Measurements from ENCODE around the gene CHL1.

Gene CHL1

DNA sequence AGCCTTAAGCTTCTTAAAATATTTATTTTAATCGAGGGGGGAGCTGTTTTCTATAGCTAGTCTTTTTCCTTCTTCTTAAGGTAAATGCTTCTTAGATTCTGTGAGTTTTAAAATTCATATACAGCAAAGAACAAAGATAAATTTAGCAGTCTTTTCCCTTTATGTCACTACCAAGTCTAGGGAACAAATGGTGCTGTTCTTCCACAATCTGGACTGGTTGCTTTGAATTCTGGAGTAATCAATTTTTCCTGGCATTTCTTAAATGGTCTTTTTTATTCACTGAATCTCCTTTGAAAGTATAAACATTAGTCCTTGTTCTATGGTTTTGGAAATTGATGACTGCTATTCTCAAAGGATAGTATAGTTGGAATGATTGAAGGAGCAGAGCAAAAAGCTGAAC, 82.8 kb downstream of the CHL1 start:
- no peak for DNase-seq (ENCODE audit: low read depth in 1 of 2, low spot score in 1 of 2)

DNA sequence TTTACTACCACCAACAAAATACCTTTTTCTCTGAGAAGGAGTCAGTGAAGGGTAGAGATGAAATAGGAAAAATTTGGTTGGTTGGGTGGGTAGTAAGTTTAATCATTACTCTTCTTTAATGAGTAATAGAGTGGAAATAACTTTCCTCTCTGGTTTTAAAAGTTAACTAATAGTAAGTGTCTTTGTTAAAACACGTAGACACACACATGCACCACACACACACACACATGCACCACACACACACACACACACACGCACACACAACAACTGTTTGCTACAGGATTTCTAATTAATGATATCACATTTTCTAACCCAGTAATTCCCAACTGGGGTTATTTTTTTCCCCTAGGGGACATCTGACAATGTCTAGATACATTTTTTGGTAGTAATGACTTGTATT, 84.1 kb downstream of the CHL1 start:
- DNase-seq (ENCODE audit: low read depth in 1 of 2, low spot score in 1 of 2), result no peak

DNA sequence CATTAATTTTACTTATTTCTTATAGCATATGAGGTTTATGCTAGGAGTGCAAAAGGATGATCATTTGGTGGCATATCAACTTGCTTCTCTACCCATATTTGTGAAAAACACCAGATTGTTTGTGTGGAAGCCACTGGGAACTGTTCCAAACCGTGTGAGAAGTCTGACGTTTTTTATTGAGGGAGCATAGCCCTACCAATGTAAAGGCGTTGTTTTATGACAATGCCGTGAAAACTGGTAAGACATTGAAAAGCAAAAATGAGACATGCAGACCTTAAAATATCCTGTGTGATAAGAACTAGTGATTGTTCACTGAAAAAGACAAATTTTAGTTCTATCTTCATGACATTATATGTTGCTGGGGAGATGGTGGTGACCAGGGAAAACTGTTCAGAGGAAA, 87.8 kb downstream of the CHL1 start:
- DNase-seq (ENCODE audit: low read depth in 1 of 2, low spot score in 1 of 2), result no peak

DNA sequence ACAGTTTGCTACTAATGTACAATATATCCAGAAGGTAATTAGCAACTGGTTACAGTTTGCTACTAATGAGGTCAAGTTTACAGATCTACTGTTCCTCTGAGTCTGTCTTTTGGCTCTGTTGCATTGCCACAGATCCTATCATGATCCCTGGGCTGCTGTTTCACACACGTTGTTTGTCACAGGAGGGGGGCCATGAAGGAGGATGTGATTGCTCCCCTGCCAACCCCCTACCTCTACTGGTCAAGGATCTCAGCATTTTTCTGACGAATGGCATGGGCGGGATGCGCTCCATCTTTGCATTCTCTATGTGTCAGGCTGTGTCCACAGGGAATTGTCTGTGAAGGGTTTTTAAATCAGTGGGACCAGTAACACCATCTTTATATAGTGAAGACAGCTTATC, 91.9 kb downstream of the CHL1 start:
- no peak for DNase-seq (ENCODE audit: low read depth in 1 of 2, low spot score in 1 of 2)

DNA sequence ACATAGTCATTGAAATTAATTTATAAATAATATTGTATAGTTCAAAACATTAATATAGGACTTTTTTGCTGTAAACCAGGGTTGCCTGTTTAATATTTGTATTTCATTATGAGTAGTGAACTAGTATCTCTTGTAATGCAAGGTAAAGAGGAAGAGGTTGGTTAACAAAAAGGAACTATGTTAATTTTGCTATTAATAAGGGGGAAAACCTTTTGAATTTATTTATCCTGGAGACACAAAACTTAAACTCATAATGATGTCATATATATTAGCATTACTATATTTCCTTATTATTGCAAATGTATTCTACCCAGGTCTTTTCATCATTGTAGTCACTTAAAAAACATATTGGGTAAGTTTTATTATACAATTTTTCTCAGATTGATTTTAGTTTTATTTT, 94.5 kb downstream of the CHL1 start:
- DNase-seq (ENCODE audit: low read depth in 1 of 2, low spot score in 1 of 2), result no peak

DNA sequence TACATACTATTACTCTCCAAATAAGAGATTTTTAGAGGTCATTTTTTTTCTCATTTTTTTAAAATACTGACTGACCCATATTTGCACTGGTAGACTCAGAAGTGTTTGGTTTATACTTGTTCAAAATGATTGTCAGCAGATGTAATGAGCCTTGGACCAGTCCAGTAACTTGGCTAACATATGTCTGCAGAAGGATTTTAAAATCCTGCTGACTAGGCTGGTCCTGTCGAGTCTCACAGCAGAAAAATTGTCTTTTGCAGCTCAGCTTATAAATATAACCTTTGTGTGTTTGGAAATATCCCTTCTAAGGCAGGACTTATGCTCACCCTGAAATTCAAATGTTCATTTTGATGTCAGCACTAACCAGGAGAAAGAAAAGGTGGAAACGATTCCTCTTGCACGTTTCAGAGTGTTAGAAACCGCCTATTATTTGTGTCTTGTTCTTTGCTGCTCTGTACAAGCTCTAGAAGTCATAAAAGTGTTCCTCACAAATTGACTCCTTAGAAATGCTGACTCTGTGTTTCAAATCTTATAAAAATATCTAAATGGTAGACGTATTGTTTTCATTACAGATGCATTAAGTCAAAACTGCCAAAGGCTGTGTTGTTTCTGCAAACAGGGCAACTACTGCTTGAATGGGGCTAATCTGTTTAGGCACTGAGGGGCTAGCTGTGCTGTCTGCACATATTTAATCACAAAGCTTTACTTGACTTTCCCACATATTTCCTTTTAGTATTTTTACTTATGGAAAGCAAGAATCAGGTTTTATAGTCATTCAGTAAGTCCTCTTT, 95.3 kb downstream of the CHL1 start:
- DNase-seq (ENCODE audit: low read depth in 1 of 2, low spot score in 1 of 2), result no peak

DNA sequence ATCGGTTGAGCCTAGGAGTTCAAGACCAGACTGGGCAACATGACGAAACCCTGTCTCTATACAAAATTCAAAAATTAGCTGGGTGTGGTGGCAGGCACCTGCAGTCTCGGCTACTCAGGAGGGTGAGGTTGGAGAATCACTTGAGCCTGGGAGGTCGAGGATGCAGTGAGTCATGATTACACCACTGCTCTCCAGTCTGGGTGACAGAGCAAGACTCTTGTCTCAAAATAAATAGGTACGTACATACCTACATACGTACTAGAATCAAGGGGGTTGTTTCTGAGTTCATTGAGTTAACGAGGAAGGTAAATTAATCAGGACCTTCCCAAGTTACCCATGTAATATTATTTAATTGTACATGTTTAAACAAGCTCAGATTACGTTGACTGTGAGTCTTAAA, 97.5 kb downstream of the CHL1 start:
- no peak for DNase-seq (ENCODE audit: low read depth in 1 of 2, low spot score in 1 of 2)

DNA sequence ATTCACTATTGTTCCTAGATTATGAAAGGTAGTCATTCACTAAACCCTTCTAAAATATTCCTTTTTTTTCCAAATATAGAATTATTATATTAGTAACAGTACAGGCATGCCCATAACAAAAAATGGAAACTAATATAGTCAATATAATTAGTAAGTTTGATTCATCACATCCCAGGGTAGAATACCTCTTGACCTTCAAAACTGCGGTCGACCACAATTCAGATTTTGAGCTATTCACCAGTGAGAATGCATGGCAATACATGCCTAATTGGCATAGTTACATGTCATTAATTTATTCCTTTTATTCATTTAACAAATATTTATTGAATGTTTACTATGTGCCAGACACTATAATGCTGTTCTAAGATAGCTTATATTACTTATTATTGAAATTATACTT, 98.0 kb downstream of the CHL1 start:
- DNase-seq (ENCODE audit: low read depth in 1 of 2, low spot score in 1 of 2), result no peak

DNA sequence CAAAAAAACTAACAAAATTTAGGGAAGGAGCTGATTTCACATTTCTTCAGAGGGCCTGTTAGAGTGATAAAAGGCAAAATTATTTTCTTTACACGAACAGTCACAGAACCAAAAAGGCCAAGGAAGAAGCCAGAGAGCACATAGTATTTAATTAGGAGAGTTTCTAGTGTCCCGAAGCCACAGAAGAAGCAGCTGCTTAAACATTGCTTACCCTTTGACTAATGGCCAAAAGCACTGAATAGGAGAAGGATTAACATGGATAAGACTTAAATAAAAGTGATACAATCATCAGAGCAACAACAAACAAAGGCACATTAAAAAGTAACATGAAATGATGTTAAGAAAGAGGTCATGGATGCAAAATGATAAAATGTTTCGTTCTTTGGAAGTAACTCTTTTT, 98.6 kb downstream of the CHL1 start:
- DNase-seq (ENCODE audit: low read depth in 1 of 2, low spot score in 1 of 2), result no peak

DNA sequence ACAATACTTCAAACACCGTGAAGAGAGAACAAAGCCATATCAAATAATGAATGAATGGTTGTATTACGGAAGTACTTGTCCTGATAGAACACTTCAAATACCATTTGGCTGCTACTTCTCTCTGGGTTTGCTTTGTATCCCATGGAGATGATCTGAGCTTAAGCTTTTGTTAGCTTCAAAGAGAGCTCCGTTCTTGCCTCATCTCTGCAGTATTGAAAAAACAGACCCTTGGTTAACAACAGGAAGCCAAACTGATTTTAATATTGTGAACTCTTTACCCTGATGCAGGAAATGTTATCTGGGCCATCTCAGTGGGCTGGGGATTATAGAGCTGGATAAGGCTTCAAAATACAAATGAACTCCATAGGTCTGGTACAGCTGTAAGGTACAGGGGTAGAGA, 101.0 kb downstream of the CHL1 start:
- no peak for DNase-seq (ENCODE audit: low read depth in 1 of 2, low spot score in 1 of 2)

DNA sequence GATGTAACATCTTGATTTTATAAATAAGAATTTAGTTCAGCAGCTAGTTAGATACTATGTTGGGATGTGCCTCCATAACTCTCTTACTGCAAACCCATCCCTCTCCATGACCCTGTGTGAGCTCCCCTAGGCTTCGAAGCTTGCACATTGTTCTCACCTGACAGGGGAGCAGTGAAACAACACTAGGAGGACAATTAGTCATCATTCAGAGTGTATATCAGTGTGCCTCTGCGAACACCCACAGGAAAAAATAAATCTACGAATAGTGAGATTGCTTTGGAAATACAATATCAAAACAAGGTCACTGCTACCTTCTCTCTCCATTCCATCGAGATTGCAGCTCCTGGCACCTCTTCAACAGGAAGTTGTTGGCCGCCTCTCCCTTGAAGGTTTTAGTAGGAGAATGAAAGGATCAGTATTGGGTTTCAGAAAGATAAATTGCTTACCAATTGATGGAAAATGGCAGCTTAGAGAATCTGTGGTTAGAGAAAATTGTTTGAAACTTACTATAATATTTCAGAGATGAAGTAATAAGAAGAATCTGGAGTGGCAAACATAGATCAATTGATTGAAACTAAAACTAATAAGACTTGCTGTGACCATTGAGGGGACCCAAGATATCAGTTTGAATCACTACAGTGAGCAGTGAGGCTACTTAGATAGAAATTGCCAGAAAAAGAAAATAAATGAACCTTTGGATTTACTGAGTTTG, 103.2 kb downstream of the CHL1 start:
- no peak for DNase-seq (ENCODE audit: low read depth in 1 of 2, low spot score in 1 of 2)

DNA sequence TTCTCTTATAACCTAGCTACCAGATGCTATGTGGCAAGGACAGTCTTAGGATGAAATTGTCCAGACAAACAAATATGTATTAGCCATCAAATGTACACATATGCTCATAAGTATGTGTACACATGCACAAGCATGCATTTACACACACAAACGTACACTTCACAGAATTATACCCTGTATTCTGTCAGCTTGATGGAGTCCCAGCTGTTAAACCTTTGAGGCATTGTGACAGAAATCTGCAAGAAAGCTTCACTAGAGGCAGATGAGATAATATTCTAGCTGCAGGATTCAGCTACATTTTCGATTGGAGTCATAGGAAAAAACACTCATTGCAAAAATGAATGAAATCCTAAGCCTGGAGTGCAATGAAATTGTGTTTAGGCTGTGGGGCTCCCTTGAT, 110.6 kb downstream of the CHL1 start:
- no peak for DNase-seq (ENCODE audit: low read depth in 1 of 2, low spot score in 1 of 2)

DNA sequence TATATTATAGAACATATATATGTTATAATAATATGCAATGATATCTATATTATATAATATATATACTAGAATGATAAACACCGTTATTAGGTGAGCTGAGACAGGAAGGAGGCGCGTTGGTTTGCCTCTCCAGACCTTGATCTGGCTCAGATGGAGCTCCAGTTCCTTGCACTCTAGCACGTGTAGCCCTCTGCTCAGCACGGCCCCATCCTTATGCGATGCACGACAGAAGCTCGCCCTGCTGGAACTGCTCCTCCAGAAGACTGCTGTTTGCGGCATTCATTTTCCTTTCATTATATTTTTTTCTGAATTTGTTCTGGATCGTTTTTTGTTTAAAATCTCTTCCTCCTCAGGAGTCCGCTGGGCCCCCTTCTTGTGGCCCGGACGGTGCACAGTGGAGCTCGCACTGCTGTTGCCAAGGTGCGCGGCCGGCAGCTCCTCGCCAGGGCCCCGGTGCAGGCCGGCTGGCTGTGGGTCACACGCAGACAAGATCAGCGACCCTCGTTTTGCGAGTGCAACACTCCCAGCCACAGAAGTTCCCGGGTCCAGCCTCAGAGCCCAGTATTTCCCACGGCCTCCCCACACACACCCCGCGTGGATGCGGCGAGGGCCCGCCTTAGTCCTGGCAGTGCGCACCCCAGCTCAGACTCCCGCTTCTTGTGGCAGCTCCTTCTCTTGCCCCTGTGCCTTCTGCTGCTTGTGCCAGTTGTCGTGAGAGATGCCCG, 112.2 kb downstream of the CHL1 start:
- no peak for DNase-seq (ENCODE audit: low read depth in 1 of 2, low spot score in 1 of 2)

DNA sequence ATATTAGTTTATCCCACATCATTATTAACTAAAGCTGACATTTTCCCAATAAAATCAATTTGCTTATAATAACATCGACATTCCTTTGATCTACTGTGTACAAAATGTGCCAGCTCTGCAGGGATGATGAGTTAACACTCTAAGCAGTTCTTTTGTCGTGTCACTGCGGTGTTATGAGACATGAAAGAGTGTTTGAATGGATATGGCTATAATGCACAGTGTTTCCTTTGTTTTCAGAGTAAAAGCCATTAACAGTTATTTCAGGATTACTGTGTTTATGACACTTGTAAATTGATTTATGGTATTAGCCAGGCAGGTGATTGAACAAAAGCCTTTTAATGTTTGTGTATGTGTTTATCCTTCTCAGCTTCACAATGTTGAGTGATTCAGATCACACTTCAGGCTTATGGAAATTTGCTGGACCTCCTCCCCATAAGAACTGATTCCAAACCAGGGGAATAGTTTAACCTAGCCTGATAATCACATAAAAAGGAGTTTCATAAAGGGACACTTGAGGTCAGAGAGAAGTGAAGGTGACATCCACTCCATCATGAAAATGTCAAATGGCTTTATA, 115.7 kb downstream of the CHL1 start:
- DNase-seq (ENCODE audit: low read depth in 1 of 2, low spot score in 1 of 2), result no peak

DNA sequence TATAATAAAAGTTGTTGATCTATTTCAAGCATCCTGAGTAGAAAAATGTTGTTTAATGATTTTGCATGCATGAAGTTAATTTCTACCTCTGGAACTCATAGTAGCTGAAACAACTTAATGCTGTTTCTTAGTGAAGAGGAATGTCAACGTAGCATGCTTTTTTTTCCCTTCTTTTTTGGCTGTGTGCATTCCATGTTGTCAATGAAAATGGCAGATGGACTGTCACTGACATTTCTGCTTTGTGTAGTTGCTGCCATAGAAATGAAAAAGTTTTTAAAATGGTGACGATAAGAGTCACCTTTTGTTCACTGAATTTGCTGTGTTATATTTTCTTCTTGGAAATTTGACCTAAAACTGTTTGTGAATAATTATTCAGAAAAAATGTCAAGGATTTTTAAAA, 116.3 kb downstream of the CHL1 start:
- DNase-seq (ENCODE audit: low read depth in 1 of 2, low spot score in 1 of 2), result no peak

DNA sequence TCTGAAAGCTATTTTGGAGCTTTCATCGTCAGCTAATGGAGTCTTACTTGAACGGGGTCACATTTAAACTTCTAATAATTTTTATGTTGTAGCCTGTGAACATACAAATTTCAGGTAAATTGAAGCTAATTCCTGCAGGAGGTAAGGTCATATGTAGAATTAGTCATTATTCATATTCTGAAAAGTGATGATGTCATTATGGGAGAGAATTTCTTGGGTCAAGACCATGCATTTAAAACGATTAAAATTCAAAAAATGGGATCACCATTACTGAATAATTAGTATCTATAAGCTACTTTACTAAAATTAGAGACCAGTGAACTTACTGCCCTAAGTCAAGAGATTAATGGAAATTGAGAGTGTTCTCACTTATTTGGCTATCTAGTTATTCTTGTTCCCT, 120.4 kb downstream of the CHL1 start:
- DNase-seq (ENCODE audit: low read depth in 1 of 2, low spot score in 1 of 2), result no peak

DNA sequence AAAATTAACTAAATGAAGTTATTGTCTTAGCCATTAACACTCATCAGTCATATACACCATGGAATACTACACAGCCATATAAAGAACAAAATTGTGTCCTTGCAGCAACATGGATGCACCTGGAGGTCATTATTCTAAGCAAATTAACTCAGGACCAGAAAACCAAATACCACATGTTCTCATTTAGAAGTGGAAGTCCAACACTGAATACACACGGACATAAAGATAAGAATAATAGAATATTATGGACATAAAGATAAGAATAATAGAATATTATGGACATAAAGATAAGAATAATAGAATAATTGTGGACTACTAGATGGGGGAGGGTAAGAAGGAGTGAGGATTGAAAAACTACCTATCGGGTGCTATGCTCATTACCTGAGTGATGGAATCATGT, 122.3 kb downstream of the CHL1 start:
- no peak for DNase-seq (ENCODE audit: low read depth in 1 of 2, low spot score in 1 of 2)

DNA sequence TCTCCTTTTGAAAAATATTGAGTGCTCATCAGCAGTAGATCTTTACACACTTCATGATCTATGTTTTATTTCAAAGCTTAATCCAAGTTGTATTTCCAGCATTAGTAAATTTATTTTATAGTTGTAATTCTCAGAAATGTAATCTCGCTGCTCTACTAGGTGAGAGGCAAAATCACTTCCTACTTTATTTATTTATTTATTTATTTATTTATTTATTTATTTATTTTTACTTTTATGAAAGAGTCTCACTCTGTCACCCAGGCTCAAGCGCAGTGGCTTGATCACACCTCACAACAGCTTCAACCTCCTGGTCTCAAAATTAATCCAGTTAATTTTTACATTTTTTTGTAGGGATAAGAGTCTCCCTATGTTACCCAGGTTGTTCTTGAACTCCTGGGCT, 127.9 kb downstream of the CHL1 start:
- no peak for DNase-seq (ENCODE audit: low read depth in 1 of 2, low spot score in 1 of 2)

DNA sequence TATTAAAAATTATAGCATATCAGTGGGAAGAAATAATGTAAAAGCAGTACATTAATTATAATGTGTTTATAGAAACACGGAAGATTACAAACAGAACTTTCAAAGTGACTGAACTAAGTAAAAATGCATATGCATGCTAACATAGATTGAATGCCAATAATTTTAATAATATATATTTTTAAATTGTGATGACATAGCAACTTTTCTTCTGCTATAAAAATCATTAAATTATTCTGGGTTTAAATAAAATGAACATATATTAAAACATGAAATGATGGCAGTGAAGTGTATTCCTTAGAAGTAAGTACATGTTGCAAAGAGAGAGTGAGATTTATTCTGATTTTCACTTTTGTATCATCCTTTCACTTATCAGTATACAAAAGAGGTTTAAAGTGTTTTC, 128.9 kb downstream of the CHL1 start:
- no peak for DNase-seq (ENCODE audit: low read depth in 1 of 2, low spot score in 1 of 2)

DNA sequence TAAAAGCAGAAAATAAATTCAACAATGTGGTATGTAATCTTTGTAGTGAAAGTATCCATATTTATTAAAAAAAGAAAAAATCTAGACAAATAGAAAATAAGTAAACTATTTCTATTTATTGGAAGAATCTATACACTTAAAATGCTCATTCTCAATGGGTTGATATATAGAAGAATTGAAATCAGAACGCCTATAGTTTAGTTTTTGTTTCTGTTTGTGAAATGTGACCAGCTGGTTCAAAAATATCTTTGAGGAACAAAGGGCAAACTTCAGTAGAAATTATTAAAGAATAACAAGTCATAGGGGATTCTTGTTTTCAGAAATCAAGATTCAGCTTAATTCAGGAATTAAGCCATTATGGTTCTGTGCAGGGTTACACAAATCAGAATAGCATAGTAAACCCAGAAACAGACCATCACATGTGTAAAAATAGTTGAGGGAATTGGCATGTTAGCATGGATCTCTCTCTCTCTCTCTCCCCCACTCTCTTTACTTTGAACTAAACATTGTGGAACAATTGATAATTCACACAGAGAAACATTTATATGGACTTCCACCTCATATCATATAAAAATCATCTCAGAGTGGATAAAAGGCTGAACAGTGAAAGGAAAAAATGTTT, 134.0 kb downstream of the CHL1 start:
- DNase-seq (ENCODE audit: low read depth in 1 of 2, low spot score in 1 of 2), result no peak

DNA sequence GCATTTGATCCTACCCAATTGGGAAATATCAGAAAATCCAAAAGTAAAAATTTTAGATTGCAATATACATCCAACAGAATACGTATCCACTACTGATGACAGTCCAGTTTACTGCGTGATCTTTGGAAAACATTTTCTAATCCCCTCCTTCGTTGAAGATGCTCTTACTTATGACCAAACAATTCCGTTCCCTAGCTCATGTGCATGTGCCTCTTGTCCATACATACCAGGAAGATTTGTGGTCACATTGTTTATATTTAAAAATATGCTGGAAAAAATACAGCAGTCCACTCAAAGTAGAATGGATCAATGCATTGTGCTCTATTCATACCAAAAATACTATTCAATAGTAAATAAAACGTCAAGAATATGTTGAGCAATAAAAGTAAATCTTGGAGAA, 135.3 kb downstream of the CHL1 start:
- DNase-seq (ENCODE audit: low read depth in 1 of 2, low spot score in 1 of 2), result no peak

DNA sequence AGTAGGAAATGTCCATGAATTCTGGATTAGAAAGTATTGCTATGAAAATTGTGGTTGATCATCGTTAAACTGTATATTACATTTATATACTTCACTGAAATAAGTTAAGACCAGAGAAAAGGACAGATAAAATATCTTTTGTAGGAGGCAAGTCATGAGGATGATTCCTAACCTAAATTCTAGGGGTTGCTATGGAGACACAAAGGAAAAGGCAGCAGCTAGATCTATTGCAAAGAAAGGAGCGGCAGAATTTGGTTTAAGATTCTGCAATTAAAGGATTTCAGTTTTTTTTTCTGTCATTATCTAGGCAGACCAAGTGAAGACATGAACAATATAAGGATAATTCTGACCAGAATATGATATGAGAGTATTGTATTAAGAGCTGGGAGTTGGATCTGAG, 136.1 kb downstream of the CHL1 start:
- no peak for DNase-seq (ENCODE audit: low read depth in 1 of 2, low spot score in 1 of 2)
